Heart left ventricle (tissue), 16 donors: ENCODE data around the gene SLC4A2. TPM values are rescaled to one million over a fixed set of nuclear protein-coding genes. Genes with fewer than 3 reads are reported as not detected.
"Not testable (repeated sequence)": the region's sequence is repeated elsewhere in the genome, so short reads cannot be mapped to it uniquely, and the experiment has no call there.

ENCODE experiments used
- ATAC-seq, 4 donors: fragments of 200-7000 bp; cut with Tn5 transposase; one replicate each; pipeline ENCODE4 v1.9.1; 2020 to 2022; ENCODE audit warnings: moderate library complexity in 4 of 4, mild to moderate bottlenecking in 3 of 4, moderate number of reproducible peaks in 1 of 4
- DNase-seq, 5 donors: peaks; one replicate each; pipeline ENCODE4 v3.0.0-alpha.2; 2020
- H3K27ac ChIP-seq, 12 donors: fragments of 200-600 bp; sonication (generic) in 4 of 12; one replicate each; pipeline versions ENCODE4 v1.5.0 to v1.8.0; 2016 to 2022; ENCODE audit warnings: mild to moderate bottlenecking in 2 of 12
- H3K27me3 ChIP-seq, 9 donors: fragments of 200-600 bp; sonication (generic) in 2 of 9; one replicate each; pipeline versions ENCODE4 v1.5.1 to v1.8.0; 2016 to 2022; ENCODE audit warnings: mild to moderate bottlenecking in 3 of 9
- H3K36me3 ChIP-seq, 9 donors: fragments of 200-600 bp; sonication (generic) in 2 of 9; one replicate each; pipeline versions ENCODE4 v1.5.0 to v1.8.0; 2018 to 2022; ENCODE audit warnings: mild to moderate bottlenecking in 2 of 9
- H3K4me1 ChIP-seq, 12 donors: fragments of 200-600 bp; sonication (generic) in 4 of 12; one replicate each; pipeline versions ENCODE4 v1.5.0 to v1.8.0; 2016 to 2022; ENCODE audit warnings: mild to moderate bottlenecking in 3 of 12
- H3K4me3 ChIP-seq, 12 donors: fragments of 200-600 bp; sonication (generic) in 4 of 12; one replicate each; pipeline versions ENCODE4 v1.5.0 to v1.8.0; 2017 to 2022; ENCODE audit warnings: mild to moderate bottlenecking in 9 of 12, moderate library complexity in 4 of 12
- H3K9me3 ChIP-seq, 12 donors: fragments of 200-600 bp; sonication (generic) in 4 of 12; one replicate each; pipeline versions ENCODE4 v1.5.0 to v1.8.0; 2016 to 2022; ENCODE audit warnings: mild to moderate bottlenecking in 1 of 12
- CTCF ChIP-seq, 12 donors: fragments of 200-600 bp; sonication (generic) in 4 of 12; IDR thresholded peaks; one replicate each; pipeline versions ENCODE4 v1.5.0 to v1.8.0; 2018 to 2022; ENCODE audit warnings: antibody characterized with exemption in 12 of 12, mild to moderate bottlenecking in 5 of 12
- POLR2A ChIP-seq, 2 donors: fragments of 450-650 bp; IDR thresholded peaks; one replicate each; pipeline ENCODE4 v1.6.1; 2017; ENCODE audit warnings: antibody characterized with exemption in 2 of 2, mild to moderate bottlenecking in 2 of 2, moderate library complexity in 2 of 2
- WGBS, 4 donors: extraction: QIAGEN DNeasy Blood & Tissue Kit in 2 of 4; methylation state at CpG; one replicate each; pipeline versions ENCODE4 v1.1.5 to v1.1.7; 2013 to 2018; 5-methylcytosine and 5-hydroxymethylcytosine counted together
- intact Hi-C, 10 donors: fragments of 100-400 bp; cut with DNase I; formaldehyde crosslinking; loops; one replicate each; pipeline versions ENCODE4 v1.11.1 to v1.14.2; 2022
- polyA plus RNA-seq, 2 donors: library from polyadenylated mRNA; stranded (reverse); fragments of 200-250 nt; gene quantifications; one replicate each; pipeline ENCODE4 v1.2.3, GENCODE V29; 2013
- total RNA-seq, 9 donors: library from RNA; depleted of rRNA in 2 of 9; stranded (reverse); fragments of >200 nt in 2 of 9; fragmentation: NEBNext Ultra II Directional in 3 of 9; extraction: Animal tissue kit (Norgen Biotek cat#: 25700) in 3 of 9; gene quantifications; one replicate each; pipeline versions ENCODE4 v1.1.0 to v1.2.4, GENCODE V29; 2016 to 2023
- donor health status: ischemic (EF 13 %, LVEDD 7.1; RV severe dilation, severe dysfunction).
- donor health status: healthy with polysubstance abuse.
- donor health status: DM: no; HTN: yes; CAD: no.
- donor health status: DM: no; HTN: no; CAD: no.
- donor health status: ischemic (EF 25% LVEDD 6.9; RV normal size, moderate dysfunction).
- donor health status: ischemic (EF 25% LVEDD 5.7; RV mildly dilated, moderate dysfunction).
- donor health status: healthy.
- donor health status: DM: yes; HTN: yes; CAD: no.
- donor health status: ischemic (EF 35%, LVEDD 5.7; RV mildly dilated, moderate dysfunction).
- donor health status: nonischemic (EF 11% LVEDD 7.7; RV severe dilation, severe dysfunction).
- donor health status: DM: yes; HTN: yes; CAD: no.
- donor health status: PGD.
- donor health status: ischemic (EF 29% LVEDD 5.4; RV normal size, mild dysfunction).
- donor health status: nonischemic (EF 23%, LVEDD 6.1; RV moderate dilation, normal function).

SLC4A2 gene
- total and polyA plus RNA-seq, 11 donors = 44.1 to 113 (median 68.3) TPM

DNA sequence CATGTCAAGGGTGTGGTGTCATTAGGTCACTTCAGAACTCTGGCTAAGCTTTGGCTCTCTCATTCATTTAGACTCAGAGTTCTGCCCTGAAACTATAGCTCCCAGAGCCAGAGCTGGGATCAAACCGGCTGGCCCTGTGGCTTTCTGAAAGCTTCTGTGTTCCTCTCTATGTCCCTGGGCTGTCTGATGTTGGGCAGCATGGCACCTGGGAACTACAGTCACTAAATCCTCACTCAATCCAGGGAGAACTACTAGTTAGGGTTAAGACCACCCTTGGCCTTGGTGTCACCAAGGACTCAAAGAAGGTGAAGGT is 48.3 kb upstream of the SLC4A2 start:
- intact Hi-C loops = no loop called here
- DNase-seq (no peak), ATAC-seq (no peak)
- peaks cover 0 to 80% (median 39%) of the 10 kb centered on the region in 12 donors for H3K4me1 ChIP-seq
- H3K27me3 ChIP-seq = peaks cover 0 to 16% (median 0%) of the 10 kb centered on the region in 9 donors
- H3K36me3 ChIP-seq = peaks cover 0 to 6% (median 0%) of the 10 kb centered on the region in 9 donors
- peak overlapping the region in 1 of 12 donors; percentile 42 for H3K27ac ChIP-seq
- H3K9me3 ChIP-seq = no peaks in the 10 kb centered on the region
- WGBS, 4 donors = 60 to 93% (median 82%) methylated on average over 1 of the region's 1 CpG
- no peak for TF ChIP-seq CTCF (IDR thresholded peaks at IDR 0.05)
- TF ChIP-seq POLR2A (IDR thresholded peaks at IDR 0.05) = no peak
- H3K4me3 ChIP-seq = no peak overlapping the region

GRCh38 chr7:151011616-151012015 is 47.8 kb upstream of the SLC4A2 start:
- DNase-seq = not testable (repeated sequence)
- peaks cover 0 to 79% (median 37%) of the 10 kb centered on the region in 12 donors for H3K4me1 ChIP-seq

GRCh38 chr7:151012031-151012692 is 47.2 kb upstream of the SLC4A2 start:
- Histone ChIP-seq H3K9me3 (no peaks in the 10 kb centered on the region), H3K27me3 (peaks cover 0 to 22% (median 0%) of the 10 kb centered on the region in 9 donors), H3K36me3 (peaks cover 0 to 6% (median 0%) of the 10 kb centered on the region in 9 donors), H3K4me3 (no peak overlapping the region), H3K4me1 (peaks cover 0 to 73% (median 31%) of the 10 kb centered on the region in 12 donors), H3K27ac (peak overlapping the region in 2 of 12 donors; percentile 13 to 29)
- no peak for TF ChIP-seq CTCF (IDR thresholded peaks at IDR 0.05)
- no peak for TF ChIP-seq POLR2A (IDR thresholded peaks at IDR 0.05)
- intact Hi-C loops = loop anchor here in 1 of 10 donors (2.0 kb wide), 1 partner anchor 99 kb away; no protein-coding TSS in a partner anchor
- WGBS, 4 donors = 65 to 75% (median 72%) methylated on average over 6 of the region's 6 CpGs
- no peak for DNase-seq
- ATAC-seq = no peak

More at GRCh38 chr7:151011616-151012015, 47.8 kb upstream of the SLC4A2 start:
- peaks cover 0 to 17% (median 0%) of the 10 kb centered on the region in 9 donors for H3K27me3 ChIP-seq
- H3K27ac ChIP-seq, H3K9me3 ChIP-seq, ATAC-seq, H3K36me3 ChIP-seq, H3K4me3 ChIP-seq: not testable (repeated sequence)
- WGBS, 4 donors = 86 to 94% (median 89%) methylated on average over 12 of the region's 12 CpGs
- intact Hi-C loops = loop anchor here in 1 of 10 donors (2.0 kb wide), 1 partner anchor 99 kb away; no protein-coding TSS in a partner anchor

- no peak for ATAC-seq
- peaks cover 0 to 6% (median 0%) of the 10 kb centered on the region in 9 donors for H3K36me3 ChIP-seq
- DNase-seq = no peak
- peak in 11 of 12 donors; percentile 14 to 56 (median 34) for TF ChIP-seq CTCF (IDR thresholded peaks at IDR 0.05)
- TF ChIP-seq POLR2A (IDR thresholded peaks at IDR 0.05) = no peak
- 33 to 47% (median 40%) methylated on average over 17 to 23 of the region's 23 CpGs for WGBS, 4 donors
- peaks cover 0 to 22% (median 2%) of the 10 kb centered on the region in 9 donors for H3K27me3 ChIP-seq
- intact Hi-C loops = loop anchor here in 1 of 10 donors (2.0 kb wide), 1 partner anchor 98 kb away; no protein-coding TSS in a partner anchor
- peak overlapping the region in 2 of 12 donors; percentile 13 to 29 for H3K27ac ChIP-seq
- peaks cover 0 to 68% (median 27%) of the 10 kb centered on the region in 12 donors for H3K4me1 ChIP-seq
- H3K9me3 ChIP-seq = no peaks in the 10 kb centered on the region
- peak overlapping the region in 7 of 12 donors; percentile 12 to 42 (median 27) for H3K4me3 ChIP-seq
Observed at GRCh38 chr7:151012911-151013347, 46.5 kb upstream of the SLC4A2 start.
